Measurements from ENCODE around the gene UBXN1.
"Not testable (repeated sequence)": the region's sequence is repeated elsewhere in the genome, so short reads cannot be mapped to it uniquely, and the experiment has no call there.

The UBXN1 gene

GRCh38 chr11:62703921-62704320 is 25.0 kb upstream of the UBXN1 start:
- H3K9me3 Mint-ChIP-seq; H3K27ac Mint-ChIP-seq; DNase-seq (ENCODE audit: low spot score); H3K4me3 Mint-ChIP-seq; H3K27me3 Mint-ChIP-seq (ENCODE audit: low read depth): not testable (repeated sequence)
- Mint-ChIP-seq H3K36me3 (ENCODE audit: low read depth) (peaks cover 15% of the 10 kb centered on the region), H3K4me1 (ENCODE audit: low read depth) (peaks cover 25% of the 10 kb centered on the region)

- H3K9me3 Mint-ChIP-seq: no peaks in the 10 kb centered on the region
- peaks cover 15% of the 10 kb centered on the region for H3K4me1 Mint-ChIP-seq (ENCODE audit: low read depth)
- H3K27me3 Mint-ChIP-seq (ENCODE audit: low read depth): no peaks in the 10 kb centered on the region
- H3K36me3 Mint-ChIP-seq (ENCODE audit: low read depth): peaks cover 14% of the 10 kb centered on the region
- H3K27ac Mint-ChIP-seq: no peak overlapping the region
- no peak overlapping the region for H3K4me3 Mint-ChIP-seq
- no peak for DNase-seq (ENCODE audit: low spot score)
These were observed 23.4 kb upstream of the UBXN1 start for GRCh38 chr11:62702246-62702645.

GRCh38 chr11:62694455-62695167 is 15.7 kb upstream of the UBXN1 start:
- Mint-ChIP-seq H3K4me3 (no peak overlapping the region), H3K36me3 (ENCODE audit: low read depth) (peaks cover 15% of the 10 kb centered on the region), H3K27me3 (ENCODE audit: low read depth) (no peaks in the 10 kb centered on the region), H3K27ac (peak overlapping the region; percentile 36), H3K4me1 (ENCODE audit: low read depth) (peaks cover 5% of the 10 kb centered on the region), H3K9me3 (no peaks in the 10 kb centered on the region)
- peak; percentile 60 for DNase-seq (ENCODE audit: low spot score)

- not testable (repeated sequence) for H3K4me3 Mint-ChIP-seq; H3K27me3 Mint-ChIP-seq (ENCODE audit: low read depth); H3K4me1 Mint-ChIP-seq (ENCODE audit: low read depth); H3K9me3 Mint-ChIP-seq; DNase-seq (ENCODE audit: low spot score); H3K27ac Mint-ChIP-seq
- H3K36me3 Mint-ChIP-seq (ENCODE audit: low read depth): peaks cover 16% of the 10 kb centered on the region
These were observed 14.8 kb upstream of the UBXN1 start for GRCh38 chr11:62693624-62694023.

- no peak for DNase-seq (ENCODE audit: low spot score)
- H3K27ac Mint-ChIP-seq: no peak within 1 kb of the TSS
- H3K27me3 Mint-ChIP-seq (ENCODE audit: low read depth): peaks cover 9% of the 10 kb centered on the region
- no peaks in the 10 kb centered on the region for H3K9me3 Mint-ChIP-seq
- H3K36me3 Mint-ChIP-seq (ENCODE audit: low read depth): peaks cover 17% of the 10 kb centered on the region
- H3K4me3 Mint-ChIP-seq: no peak within 1 kb of the TSS
- H3K4me1 Mint-ChIP-seq (ENCODE audit: low read depth): peaks cover under 1% of the 10 kb centered on the region
These were observed 10.7 kb upstream of the UBXN1 start, which contains the start of gene LRRN4CL for GRCh38 chr11:62689421-62690183. Gene LRRN4CL (minus strand): TSS chr11:62689530. CDS start chr11:62688508, 1,022 bp downstream.

GRCh38 chr11:62688491-62688890 is 9.6 kb upstream of the UBXN1 start:
- Mint-ChIP-seq H3K4me3 (no peak overlapping the region), H3K36me3 (ENCODE audit: low read depth) (peaks cover 17% of the 10 kb centered on the region), H3K9me3 (no peaks in the 10 kb centered on the region), H3K4me1 (ENCODE audit: low read depth) (no peaks in the 10 kb centered on the region), H3K27me3 (ENCODE audit: low read depth) (peaks cover 9% of the 10 kb centered on the region), H3K27ac (no peak overlapping the region)
- no peak for DNase-seq (ENCODE audit: low spot score)

- H3K27ac Mint-ChIP-seq: no peak overlapping the region
- no peaks in the 10 kb centered on the region for H3K9me3 Mint-ChIP-seq
- H3K4me3 Mint-ChIP-seq: no peak overlapping the region
- H3K4me1 Mint-ChIP-seq (ENCODE audit: low read depth): no peaks in the 10 kb centered on the region
- DNase-seq (ENCODE audit: low spot score): no peak
- H3K36me3 Mint-ChIP-seq (ENCODE audit: low read depth): peaks cover 14% of the 10 kb centered on the region
- peaks cover 9% of the 10 kb centered on the region for H3K27me3 Mint-ChIP-seq (ENCODE audit: low read depth)
These were observed 8.9 kb upstream of the UBXN1 start for GRCh38 chr11:62687508-62688396.

- H3K36me3 Mint-ChIP-seq (ENCODE audit: low read depth): peaks cover 8% of the 10 kb centered on the region
- no peaks in the 10 kb centered on the region for H3K9me3 Mint-ChIP-seq
- peaks cover 18% of the 10 kb centered on the region for H3K4me1 Mint-ChIP-seq (ENCODE audit: low read depth)
- no peak overlapping the region for H3K4me3 Mint-ChIP-seq
- no peak overlapping the region for H3K27ac Mint-ChIP-seq
- DNase-seq (ENCODE audit: low spot score): no peak
- peaks cover 5% of the 10 kb centered on the region for H3K27me3 Mint-ChIP-seq (ENCODE audit: low read depth)
These were observed 3.6 kb upstream of the UBXN1 start for GRCh38 chr11:62682518-62682917.

- peak overlapping the region; percentile 80 for H3K27ac Mint-ChIP-seq
- peaks cover 30% of the 10 kb centered on the region for H3K4me1 Mint-ChIP-seq (ENCODE audit: low read depth)
- no peaks in the 10 kb centered on the region for H3K27me3 Mint-ChIP-seq (ENCODE audit: low read depth)
- H3K36me3 Mint-ChIP-seq (ENCODE audit: low read depth): peaks cover 20% of the 10 kb centered on the region
- H3K4me3 Mint-ChIP-seq: peak overlapping the region; percentile 64
- DNase-seq (ENCODE audit: low spot score): peak; percentile 32
- H3K9me3 Mint-ChIP-seq: no peaks in the 10 kb centered on the region
These were observed 2.0 kb upstream of the UBXN1 start for GRCh38 chr11:62680825-62681240.

GRCh38 chr11:62678433-62678769 is 472 bp downstream of the UBXN1 start:
- Mint-ChIP-seq H3K4me3 (peak overlapping the region; percentile 93), H3K9me3 (no peaks in the 10 kb centered on the region), H3K4me1 (ENCODE audit: low read depth) (peaks cover 36% of the 10 kb centered on the region), H3K27ac (peak overlapping the region; percentile 92), H3K27me3 (ENCODE audit: low read depth) (no peaks in the 10 kb centered on the region), H3K36me3 (ENCODE audit: low read depth) (peaks cover 30% of the 10 kb centered on the region)
- DNase-seq (ENCODE audit: low spot score): no peak

- H3K4me1 Mint-ChIP-seq (ENCODE audit: low read depth): peaks cover 41% of the 10 kb centered on the region
- H3K27me3 Mint-ChIP-seq (ENCODE audit: low read depth): no peaks in the 10 kb centered on the region
- no peak for DNase-seq (ENCODE audit: low spot score)
- no peaks in the 10 kb centered on the region for H3K9me3 Mint-ChIP-seq
- H3K27ac Mint-ChIP-seq: peak overlapping the region; percentile 92
- peak overlapping the region; percentile 93 for H3K4me3 Mint-ChIP-seq
- H3K36me3 Mint-ChIP-seq (ENCODE audit: low read depth): peaks cover 31% of the 10 kb centered on the region
These were observed 1.2 kb downstream of the UBXN1 start for GRCh38 chr11:62677714-62678113.

- peaks cover 44% of the 10 kb centered on the region for H3K4me1 Mint-ChIP-seq (ENCODE audit: low read depth)
- DNase-seq (ENCODE audit: low spot score): no peak
- H3K9me3 Mint-ChIP-seq: no peaks in the 10 kb centered on the region
- H3K4me3 Mint-ChIP-seq: peak overlapping the region; percentile 67
- peak overlapping the region; percentile 51 for H3K27ac Mint-ChIP-seq
- H3K27me3 Mint-ChIP-seq (ENCODE audit: low read depth): no peaks in the 10 kb centered on the region
- H3K36me3 Mint-ChIP-seq (ENCODE audit: low read depth): peaks cover 36% of the 10 kb centered on the region
These were observed 1.7 kb downstream of the UBXN1 start for GRCh38 chr11:62677156-62677555.

GRCh38 chr11:62676698-62677097 is 2.2 kb downstream of the UBXN1 start:
- no peaks in the 10 kb centered on the region for H3K9me3 Mint-ChIP-seq
- DNase-seq (ENCODE audit: low spot score): no peak
- H3K4me1 Mint-ChIP-seq (ENCODE audit: low read depth): peaks cover 44% of the 10 kb centered on the region
- peaks cover 39% of the 10 kb centered on the region for H3K36me3 Mint-ChIP-seq (ENCODE audit: low read depth)
- no peak overlapping the region for H3K27ac Mint-ChIP-seq
- H3K27me3 Mint-ChIP-seq (ENCODE audit: low read depth): no peaks in the 10 kb centered on the region
- peak overlapping the region; percentile 67 for H3K4me3 Mint-ChIP-seq

GRCh38 chr11:62675415-62675814 is 3.5 kb downstream of the UBXN1 start:
- not testable (repeated sequence) for H3K9me3 Mint-ChIP-seq; H3K27ac Mint-ChIP-seq; H3K27me3 Mint-ChIP-seq (ENCODE audit: low read depth); DNase-seq (ENCODE audit: low spot score); H3K4me3 Mint-ChIP-seq
- peaks cover 44% of the 10 kb centered on the region for H3K36me3 Mint-ChIP-seq (ENCODE audit: low read depth)
- H3K4me1 Mint-ChIP-seq (ENCODE audit: low read depth): peaks cover 43% of the 10 kb centered on the region

Measured in T-helper 2 cell treated with Interferon-gamma antibody and Interleukin-4, amounts not matched to agents 5 μg/mL and 100 μg/mL, for 36 hours (primary cell).